ENCODE measurements around the gene TOB2.

Gene TOB2

GRCh38 chr22:41446639-41447434, at the start of gene TOB2:
TSS of gene TOB2 (minus strand) at chr22:41446801. CDS start at chr22:41437345, 9,456 bp downstream.
- no peak for TF ChIP-seq CTCF (IDR thresholded peaks at IDR 0.05; ENCODE audit: low read depth, low read length)
- H3K4me3 ChIP-seq (ENCODE audit: low read depth, low read length) = peak within 1 kb of the TSS; percentile 85

- H3K4me3 ChIP-seq (ENCODE audit: low read depth, low read length) = no peak overlapping the region
- TF ChIP-seq CTCF (IDR thresholded peaks at IDR 0.05; ENCODE audit: low read depth, low read length) = no peak
Observed at GRCh38 chr22:41491374-41492100, 44.9 kb upstream of the TOB2 start.

- no peak overlapping the region for H3K4me3 ChIP-seq (ENCODE audit: low read depth, low read length)
- no peak for TF ChIP-seq CTCF (IDR thresholded peaks at IDR 0.05; ENCODE audit: low read depth, low read length)
Observed at GRCh38 chr22:41488596-41489385, 42.2 kb upstream of the TOB2 start.

GRCh38 chr22:41488076-41488475, 41.5 kb upstream of the TOB2 start:
- no peak for TF ChIP-seq CTCF (IDR thresholded peaks at IDR 0.05; ENCODE audit: low read depth, low read length)
- H3K4me3 ChIP-seq (ENCODE audit: low read depth, low read length) = no peak overlapping the region

- no peak for TF ChIP-seq CTCF (IDR thresholded peaks at IDR 0.05; ENCODE audit: low read depth, low read length)
- no peak overlapping the region for H3K4me3 ChIP-seq (ENCODE audit: low read depth, low read length)
Observed at GRCh38 chr22:41487037-41487935, 40.7 kb upstream of the TOB2 start.

GRCh38 chr22:41485033-41485432, 38.4 kb upstream of the TOB2 start:
- no peak for TF ChIP-seq CTCF (IDR thresholded peaks at IDR 0.05; ENCODE audit: low read depth, low read length)
- H3K4me3 ChIP-seq (ENCODE audit: low read depth, low read length) = no peak overlapping the region

All from WI38 (cell line).